Activated CD8-positive, alpha-beta memory T cell treated with anti-CD3 and anti-CD28 coated beads, Interleukin-2, amount 50 U/mL, for 24 hours (primary cell): Measurements from ENCODE around the gene FEN1.

ENCODE experiments used
- DNase-seq: peaks from one replicate; pipeline ENCODE4 v3.0.0-alpha.2; 2020; ENCODE audit errors: extremely low read depth

Gene FEN1

DNA sequence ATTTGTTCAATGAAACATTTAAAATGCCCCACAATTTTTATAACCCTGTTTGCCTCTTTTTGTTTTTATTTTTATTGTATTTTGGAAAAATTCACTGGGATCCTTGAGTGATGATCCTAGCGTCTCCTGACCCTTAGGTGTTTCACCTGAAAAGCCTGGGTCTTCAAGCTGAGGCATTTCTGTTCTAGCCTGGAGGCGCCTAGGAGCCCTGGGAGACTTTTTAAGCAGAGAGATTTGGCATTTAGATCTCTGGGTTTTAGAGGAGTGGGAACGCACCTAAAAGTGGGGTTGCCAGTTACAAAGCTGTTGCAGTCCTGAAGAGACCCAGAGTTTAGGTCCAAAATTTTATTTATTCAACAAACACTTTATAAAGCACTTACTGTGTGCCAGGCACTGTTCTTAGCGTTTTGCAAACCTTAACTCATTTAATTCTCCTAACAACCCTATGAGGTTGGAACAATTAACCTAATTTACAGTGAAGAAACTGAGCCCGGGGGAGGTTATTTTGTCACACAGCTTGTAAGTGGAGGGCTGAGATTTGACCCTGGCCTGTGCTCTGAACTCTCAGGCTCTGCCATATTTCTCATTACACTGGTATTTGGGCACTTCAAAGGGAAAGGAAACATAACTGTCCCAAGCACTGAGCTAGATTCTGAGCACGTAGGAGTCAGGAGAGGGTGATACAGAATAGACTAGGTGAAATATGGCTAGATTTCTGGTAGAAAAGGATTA, 24.9 kb downstream of the FEN1 start:
- DNase-seq: no peak

DNA sequence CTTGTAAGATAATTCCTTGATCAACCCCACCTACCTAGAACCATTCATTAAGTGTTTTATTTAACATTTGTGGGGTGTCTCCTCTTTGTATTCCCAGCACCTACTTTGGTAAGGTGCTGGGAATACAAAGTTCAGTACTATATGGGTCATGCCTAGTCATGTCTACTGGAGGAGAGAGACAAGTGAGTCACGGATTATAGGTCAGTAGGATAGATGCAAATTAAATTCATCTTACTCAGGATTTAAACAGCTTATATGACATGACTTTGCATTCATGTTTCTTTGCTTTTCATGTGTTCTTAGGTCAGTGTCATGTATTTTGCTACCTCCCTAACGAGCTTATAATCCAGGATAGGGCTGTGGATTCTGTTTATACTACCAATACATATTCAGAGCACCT, 27.5 kb downstream of the FEN1 start:
- no peak for DNase-seq

DNA sequence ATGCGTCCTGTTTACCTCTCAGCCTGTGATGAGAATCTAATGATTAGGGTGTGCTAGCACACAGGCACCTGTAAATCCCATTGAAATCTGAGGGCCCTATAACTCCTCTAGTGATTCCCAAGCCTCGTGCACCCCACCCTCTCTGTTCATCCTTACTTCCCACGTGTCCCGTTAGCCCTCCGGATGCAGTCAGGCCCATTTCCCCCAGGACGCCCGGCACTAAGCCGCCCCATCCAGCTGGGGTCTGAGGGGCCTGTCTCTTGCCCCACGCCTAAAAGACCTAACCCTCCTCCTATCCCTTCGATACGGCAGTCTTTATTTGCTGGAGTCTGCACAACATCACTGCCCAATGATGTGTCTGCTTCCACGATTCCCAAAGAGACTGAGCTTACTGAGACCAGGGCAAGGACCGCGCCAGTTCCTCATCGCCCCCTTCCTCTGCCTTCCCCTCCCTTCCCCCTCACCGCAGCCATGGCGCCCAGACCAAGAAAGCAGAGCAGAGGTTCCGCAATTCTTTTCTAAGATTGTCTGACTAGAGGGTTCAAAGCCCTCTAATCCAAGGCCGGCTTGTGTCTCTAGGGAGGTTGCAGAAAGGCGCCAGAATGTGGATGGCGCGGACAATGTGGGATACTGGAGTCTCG, 34.3 kb downstream of the FEN1 start:
- no peak for DNase-seq

DNA sequence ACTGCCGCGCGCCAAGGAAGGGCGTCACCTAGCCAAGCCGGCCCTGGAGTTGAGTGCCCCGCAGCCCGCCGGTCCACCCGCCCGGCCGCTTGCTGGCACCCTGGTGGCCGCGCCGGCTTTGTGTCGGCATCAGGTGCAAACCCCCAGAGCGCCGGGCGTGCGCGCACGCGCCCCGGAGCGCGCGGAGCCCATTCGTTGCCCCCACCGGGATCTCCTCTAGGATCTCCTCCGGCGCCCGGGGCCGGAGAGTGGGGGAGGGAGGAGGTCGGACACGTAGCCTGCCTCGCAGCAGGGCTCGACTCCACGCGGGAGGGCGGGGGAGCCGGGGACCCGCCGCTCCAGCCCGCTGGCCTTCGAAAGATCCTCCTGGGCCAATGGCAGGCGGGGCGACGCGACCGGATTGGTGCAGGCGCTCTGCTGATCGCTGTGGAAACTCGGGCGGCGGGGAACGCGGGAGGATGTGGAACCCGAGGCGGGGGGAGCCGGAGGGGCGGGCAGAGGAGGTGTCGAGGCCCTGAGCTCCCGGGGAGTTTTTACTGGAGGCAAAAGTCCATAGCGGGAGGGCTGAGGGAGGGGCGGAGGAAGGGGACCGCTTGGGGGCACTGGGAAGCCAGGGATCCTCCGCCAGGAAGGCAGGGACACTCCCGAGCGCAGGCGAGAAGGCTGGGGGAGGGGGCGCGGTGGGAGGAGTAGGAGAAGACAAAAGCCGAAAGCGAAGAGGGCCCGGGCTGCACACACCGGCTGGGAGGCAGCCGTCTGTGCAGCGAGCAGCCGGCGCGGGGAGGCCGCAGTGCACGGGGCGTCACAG, 35.1 kb downstream of the FEN1 start, which contains the start of gene FADS2:
TSS of gene FADS2 (plus strand) at position 730 of the 808 bp plus-strand sequence. CDS start 91 bp downstream, outside the sequence.
- no peak for DNase-seq

DNA sequence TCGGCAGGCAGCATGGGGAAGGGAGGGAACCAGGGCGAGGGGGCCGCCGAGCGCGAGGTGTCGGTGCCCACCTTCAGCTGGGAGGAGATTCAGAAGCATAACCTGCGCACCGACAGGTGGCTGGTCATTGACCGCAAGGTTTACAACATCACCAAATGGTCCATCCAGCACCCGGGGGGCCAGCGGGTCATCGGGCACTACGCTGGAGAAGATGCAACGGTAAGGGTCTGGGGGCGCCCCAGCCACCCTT, 35.6 kb downstream of the FEN1 start:
- DNase-seq: no peak

DNA sequence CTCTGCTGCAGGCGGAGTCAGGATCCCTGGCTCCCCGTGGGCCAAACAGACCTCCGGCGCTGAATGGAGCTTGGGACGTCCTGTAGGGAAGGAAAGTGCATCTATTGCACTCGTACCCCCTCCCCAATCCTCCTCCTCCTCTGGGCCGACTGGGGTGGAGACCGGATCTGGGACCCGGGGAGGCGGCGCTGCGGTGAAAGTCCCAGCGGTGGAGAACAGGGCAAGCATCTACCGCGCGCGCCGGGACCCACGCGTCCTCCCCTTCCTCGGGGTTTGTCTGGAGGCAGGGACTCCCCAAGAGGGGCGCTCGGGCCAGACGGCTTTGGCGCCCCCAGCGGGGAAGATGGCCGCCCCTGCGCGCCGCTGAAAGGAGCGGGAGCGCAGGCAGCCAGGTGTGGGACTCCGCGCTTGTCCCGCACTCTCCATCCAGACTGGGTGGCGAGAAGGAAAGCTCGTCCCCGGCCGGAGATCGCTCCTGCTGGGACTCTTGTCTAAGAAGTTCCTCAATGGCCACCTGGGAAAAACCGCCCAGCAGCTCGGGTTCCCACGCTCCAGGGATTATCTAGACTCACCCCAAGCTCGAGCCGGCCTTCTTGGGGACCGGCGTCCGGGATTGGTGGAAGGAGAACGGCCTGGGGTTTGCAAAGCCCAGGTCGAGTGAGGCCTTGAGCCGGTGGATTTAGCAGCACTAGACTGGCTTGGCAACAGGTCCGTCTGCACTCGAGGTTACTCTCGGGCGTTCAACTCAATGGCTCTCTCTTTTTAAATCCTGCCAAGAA, 36.1 kb downstream of the FEN1 start:
- DNase-seq: no peak

DNA sequence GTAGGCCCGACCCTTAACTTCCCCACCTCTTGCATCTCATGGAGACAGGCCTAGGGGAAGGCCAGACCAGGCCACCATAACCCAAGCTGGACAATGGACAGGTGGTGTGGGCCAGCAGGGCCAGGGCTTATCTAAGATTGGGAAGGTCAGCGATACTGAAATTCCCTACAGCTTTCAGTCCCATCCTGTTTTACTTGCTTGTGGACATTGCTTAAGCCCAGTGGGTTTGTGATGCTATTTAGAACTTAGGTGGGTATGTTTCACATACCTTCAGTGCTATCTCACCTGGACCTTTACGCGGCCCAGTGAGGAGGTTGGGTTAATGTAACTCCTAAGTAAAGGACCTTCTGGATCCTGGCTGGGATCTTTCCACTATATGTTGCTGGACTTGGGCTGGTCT, 37.1 kb downstream of the FEN1 start:
- no peak for DNase-seq

DNA sequence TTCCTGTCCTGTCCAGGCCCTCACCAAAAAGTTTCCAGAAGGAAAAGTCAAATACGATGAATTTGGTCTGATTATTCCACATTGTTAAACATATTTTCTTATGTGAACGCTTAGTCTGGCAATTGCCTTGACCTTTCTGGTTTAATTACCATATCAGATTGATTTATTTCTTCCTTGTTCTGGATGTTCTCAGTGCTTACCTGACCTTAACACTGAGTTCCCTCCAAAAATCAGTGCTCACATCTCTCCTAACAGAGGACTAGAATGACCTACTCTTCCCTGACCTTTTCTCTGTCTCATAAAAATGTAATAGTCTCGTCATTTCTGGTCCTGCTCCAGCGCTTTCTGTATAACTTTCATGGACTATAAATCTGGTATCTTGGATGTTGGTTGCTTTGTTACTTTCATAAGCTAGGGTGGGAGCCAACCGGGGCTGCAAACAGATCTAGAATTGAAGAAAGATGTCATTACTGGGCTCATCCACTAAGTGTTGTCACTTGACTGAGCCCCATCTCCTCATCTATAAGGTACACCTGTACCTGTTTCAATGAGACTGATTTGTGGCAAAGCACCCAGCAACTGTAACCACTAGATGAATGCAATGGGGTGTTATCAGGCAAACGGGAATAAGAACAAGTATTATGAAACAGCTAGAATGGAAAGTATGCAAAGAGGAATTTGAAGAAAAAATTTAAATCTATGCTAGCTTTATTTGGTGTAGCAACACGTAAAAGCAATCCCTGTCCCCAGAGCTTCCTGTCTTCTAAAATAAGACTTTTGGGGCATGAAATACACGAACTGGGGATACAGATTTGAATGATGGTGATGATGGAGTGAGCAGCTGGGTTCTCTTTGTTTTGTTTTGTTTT, 37.8 kb downstream of the FEN1 start:
- no peak for DNase-seq

DNA sequence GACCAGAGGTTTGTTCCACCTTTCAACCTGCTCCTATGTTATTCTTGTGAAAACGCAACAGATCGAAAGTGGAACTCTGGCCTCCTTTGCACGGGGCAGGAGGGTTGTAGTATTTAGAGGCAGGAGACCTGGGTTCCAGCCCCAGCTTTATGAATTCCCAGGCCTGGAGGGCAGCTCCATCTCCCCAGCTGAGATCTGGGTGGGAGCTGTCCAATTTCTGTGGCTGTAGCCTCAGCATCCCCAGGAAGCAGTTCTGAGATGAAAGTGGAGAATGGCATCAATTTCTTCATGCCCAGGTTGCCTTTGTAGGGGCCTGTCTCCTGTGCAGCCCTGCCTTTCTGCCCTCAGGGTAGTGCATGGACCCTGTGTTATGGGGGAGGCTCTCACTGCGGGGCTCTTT, 39.5 kb downstream of the FEN1 start:
- no peak for DNase-seq

DNA sequence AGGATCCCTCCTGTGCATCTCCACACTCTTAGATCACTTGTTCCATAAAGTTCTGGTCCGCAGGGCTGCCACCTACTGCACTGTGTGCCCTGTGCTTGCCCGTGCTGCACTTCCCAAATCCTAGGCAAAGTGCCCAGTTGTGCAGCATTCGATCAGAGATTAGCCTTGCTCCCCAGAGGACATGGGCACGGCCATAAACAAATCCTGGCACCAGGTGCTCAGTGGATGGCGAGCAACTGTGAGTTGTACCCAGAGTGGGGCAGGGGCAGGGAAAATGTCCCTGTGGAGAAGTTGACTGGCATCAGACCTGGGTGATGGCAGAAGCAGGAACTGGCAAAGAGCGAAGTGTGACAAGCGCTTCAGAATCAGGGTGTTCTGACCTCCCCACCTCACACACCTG, 40.0 kb downstream of the FEN1 start:
- no peak for DNase-seq

DNA sequence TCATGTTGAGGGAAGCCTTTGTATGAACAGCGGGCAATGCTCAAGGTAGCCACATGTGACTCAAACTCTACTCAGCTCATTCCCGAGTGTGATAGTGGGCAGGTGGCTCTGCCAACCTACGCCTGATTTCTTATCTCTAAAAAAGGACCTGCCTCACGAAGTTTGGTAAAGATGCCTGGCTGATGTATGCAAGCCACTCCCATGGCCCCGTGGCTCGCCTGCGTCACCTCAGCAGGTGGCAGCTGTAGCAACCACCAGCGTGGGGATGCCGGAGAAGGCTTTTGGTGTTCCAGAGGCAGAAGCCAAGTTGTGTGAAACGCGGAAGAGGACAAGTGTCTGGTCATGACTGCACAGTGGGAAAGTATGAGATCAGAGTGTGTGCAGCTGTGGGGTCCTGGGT, 40.8 kb downstream of the FEN1 start:
- no peak for DNase-seq

DNA sequence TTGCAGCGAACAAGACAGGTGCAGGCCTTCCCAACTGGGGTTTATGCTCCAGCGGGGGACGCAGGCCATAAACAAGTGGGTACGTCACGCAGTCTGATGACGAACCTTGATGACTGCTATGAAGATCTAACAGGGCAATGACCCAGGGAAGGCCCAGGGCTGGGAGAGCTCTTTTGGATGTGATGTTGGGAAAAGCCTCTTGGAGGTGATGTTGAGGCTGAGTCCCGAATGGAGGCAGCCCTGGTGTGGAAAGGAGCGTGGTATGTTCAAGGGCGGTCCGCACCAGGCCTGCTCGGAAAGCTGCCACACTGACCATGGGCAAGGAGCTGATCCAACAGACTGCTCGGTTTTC, 41.2 kb downstream of the FEN1 start:
- DNase-seq: no peak

DNA sequence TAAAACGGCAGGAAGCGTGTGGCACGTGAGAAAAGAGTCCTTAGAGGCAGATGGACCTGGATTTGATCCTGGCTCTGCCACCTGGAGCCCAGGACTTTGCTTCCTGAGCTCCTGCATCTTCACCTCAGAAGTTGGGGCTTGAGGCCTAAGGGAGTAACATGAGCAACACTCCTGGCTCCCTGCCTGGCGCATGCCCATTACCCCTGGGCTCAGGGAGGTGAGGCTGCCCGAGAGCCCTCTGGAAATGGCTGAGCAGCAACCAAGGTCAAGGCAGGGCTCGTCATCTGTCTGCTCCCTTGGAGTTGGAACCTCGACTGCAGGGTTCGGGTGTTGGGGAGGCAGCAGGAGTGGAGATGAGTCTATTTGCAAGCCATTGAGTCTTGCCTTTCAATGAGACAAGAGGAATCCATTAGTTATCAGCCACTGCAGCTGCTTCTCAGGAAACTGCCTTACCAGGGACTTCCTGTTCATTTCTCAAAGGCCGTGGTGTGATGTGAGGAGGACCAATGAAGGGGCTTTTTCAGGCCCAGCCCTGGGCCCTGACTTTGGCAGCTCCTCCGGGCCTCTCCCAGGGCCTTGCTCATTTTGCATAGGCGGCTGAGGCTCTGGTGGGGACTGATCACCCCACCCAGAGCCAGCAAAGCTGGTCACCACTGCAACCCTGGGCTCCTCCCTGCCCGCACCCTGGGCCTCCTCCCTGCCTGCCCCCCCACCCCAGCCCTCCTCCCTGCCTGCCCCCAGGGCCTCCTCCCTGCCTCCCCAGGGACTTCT, 41.8 kb downstream of the FEN1 start:
- no peak for DNase-seq

DNA sequence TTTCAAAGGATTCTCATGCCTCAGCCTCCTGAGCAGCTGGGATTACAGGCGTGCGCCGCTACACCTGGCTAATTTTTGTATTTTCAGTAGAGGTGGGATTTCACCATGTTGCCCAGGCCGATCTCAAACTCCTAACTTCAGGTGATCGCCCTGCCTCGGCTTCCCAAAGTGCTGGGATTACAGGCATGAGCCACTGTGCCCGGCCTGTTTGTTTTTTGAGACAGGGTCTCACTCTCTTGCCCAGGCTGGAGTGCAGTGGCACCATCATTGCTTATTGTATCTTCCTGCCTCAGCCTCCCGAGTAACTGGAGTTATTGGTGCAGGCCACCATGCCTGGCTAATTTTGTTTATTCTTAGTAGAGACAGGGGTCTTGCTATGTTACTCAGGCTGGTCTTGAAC, 43.5 kb downstream of the FEN1 start:
- DNase-seq: no peak

DNA sequence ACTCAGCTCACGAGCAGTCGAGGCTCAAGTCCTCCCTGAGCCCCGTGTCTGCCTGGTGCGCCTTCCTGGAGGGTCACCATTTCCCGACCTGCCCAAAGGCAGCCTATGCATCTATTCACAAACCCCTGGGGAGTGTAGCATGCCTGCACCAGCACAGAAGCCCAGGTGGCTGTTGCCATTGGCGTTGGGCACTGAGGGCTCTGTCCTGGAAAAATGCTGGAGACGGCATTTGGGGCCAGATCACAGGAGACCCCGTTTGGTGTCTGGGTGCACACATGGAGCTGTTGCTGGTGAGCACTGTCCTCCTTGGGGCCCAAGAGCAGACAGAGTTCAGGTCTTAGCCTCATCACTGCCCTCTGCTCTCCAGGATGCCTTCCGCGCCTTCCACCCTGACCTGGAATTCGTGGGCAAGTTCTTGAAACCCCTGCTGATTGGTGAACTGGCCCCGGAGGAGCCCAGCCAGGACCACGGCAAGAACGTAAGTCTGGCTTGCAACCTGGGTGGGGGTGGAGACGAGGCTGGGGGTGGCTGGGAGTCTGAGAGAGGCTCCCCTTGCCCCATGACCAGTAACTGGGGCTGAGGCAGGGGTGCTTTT, 44.8 kb downstream of the FEN1 start:
- no peak for DNase-seq

DNA sequence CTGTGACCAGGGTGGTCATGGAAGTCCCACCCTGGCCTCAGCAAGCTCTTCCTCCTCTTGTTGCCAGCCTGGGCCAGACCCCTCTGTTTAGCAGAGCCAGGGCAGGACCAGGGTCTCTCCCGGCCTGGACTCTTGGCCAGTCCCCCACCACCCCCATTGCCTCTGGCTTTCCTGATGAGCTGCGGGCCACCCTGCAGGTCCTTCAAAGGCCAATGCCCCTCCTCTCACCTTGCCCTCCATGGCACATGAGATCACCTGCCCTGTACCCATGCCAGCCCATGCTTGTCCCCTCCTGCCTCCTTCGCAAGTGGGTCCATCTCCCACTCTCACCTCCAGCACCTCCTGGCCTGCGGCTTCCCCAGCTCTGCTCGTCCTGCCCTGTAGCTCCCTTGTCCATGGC, 45.8 kb downstream of the FEN1 start:
- no peak for DNase-seq

DNA sequence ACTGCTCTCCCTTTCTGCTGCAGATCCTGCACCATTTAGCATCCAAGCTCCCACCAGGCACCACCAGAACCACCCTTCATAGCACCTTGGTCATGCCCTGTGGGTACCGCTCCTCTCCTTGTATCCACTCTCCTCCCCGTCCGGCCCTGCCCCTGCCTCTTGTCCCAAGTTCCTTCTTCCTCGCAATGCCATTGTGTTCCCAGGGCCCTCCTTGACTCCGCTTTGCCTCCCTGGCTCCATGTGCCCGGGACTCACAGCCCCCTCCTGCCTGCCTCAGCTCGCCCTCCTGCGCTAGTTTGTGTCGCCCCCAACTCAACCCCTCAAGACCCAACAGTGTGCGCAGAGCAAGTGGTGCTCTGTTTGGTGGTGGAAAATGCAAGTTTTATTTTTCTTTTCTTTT, 46.2 kb downstream of the FEN1 start:
- no peak for DNase-seq

DNA sequence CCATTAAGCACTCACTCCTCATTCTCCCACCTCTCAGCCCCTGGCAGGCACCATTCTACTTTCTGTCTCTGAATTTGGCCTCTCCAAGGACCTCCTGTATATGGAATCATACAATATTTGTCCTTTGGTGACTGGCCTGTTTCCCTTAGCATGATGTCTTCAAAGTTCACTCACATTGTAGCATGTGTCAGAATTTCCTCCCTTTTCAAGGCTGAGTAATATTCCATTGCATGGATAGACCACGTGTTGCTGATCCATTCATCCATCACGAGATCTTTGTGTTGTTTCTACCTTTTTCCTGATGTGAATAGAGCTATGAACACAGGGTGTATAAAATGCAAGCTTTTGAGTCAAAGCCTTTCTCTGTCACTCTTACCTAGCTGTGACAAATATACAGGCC, 47.0 kb downstream of the FEN1 start:
- DNase-seq: no peak

DNA sequence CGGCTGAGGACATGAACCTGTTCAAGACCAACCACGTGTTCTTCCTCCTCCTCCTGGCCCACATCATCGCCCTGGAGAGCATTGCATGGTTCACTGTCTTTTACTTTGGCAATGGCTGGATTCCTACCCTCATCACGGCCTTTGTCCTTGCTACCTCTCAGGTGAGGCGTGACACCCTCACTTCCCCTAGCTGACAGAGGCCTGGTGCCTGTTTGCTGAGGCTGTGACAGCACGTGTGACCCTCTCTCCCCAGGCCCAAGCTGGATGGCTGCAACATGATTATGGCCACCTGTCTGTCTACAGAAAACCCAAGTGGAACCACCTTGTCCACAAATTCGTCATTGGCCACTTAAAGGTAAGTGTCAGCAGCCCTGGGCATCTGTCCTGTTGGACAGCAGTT, 47.7 kb downstream of the FEN1 start:
- no peak for DNase-seq
